Bone marrow (tissue), 2 donors: ENCODE measurements around the gene RARS1.
"Not testable (repeated sequence)": the region's sequence is repeated elsewhere in the genome, so short reads cannot be mapped to it uniquely, and the experiment has no call there.

Experiments
- DNase-seq, 2 donors: peaks; one replicate each; lab custom pipeline; 2025; lab: John Stamatoyannopoulos, UW

The RARS1 gene

GRCh38 chr5:168481330-168481788, 4.9 kb upstream of the RARS1 start:
- no peak for DNase-seq

- no peak for DNase-seq
Observed at GRCh38 chr5:168482361-168482760, 3.9 kb upstream of the RARS1 start.

GRCh38 chr5:168489059-168489458, 2.8 kb downstream of the RARS1 start:
- no peak for DNase-seq

- DNase-seq: no peak
Observed at GRCh38 chr5:168494057-168494555, 7.8 kb downstream of the RARS1 start.

- DNase-seq: no peak
Observed at GRCh38 chr5:168502563-168503237, 16.4 kb downstream of the RARS1 start.

- no peak for DNase-seq
Observed at GRCh38 chr5:168513861-168514428, 27.7 kb downstream of the RARS1 start.

- no peak for DNase-seq
Observed at GRCh38 chr5:168525856-168526255, 39.6 kb downstream of the RARS1 start.

- no peak for DNase-seq
Observed at GRCh38 chr5:168527756-168528295, 41.6 kb downstream of the RARS1 start.

GRCh38 chr5:168528521-168529373, 42.5 kb downstream of the RARS1 start, which contains the start of gene FBLL1:
Gene FBLL1, plus strand, starts transcription at chr5:168529305. Its CDS starts 200 bp downstream, at chr5:168529505.
- DNase-seq: no peak

GRCh38 chr5:168529374-168530234, 43.3 kb downstream of the RARS1 start:
- no peak for DNase-seq

- no peak for DNase-seq
Observed at GRCh38 chr5:168530621-168531150, 44.4 kb downstream of the RARS1 start.

- no peak for DNase-seq
Observed at GRCh38 chr5:168531191-168531590, 44.9 kb downstream of the RARS1 start.

- DNase-seq: no peak
Observed at GRCh38 chr5:168531987-168532864, 46.0 kb downstream of the RARS1 start.

- not testable (repeated sequence) for DNase-seq
Observed at GRCh38 chr5:168534351-168534750, 48.1 kb downstream of the RARS1 start.

GRCh38 chr5:168537176-168537575, 50.9 kb downstream of the RARS1 start:
- DNase-seq: no peak

GRCh38 chr5:168549554-168549953, 63.3 kb downstream of the RARS1 start:
- DNase-seq: no peak

GRCh38 chr5:168550656-168551055, 64.4 kb downstream of the RARS1 start:
- DNase-seq: no peak

GRCh38 chr5:168552146-168552545, 65.9 kb downstream of the RARS1 start:
- no peak for DNase-seq

- DNase-seq: no peak
Observed at GRCh38 chr5:168553377-168554130, 67.3 kb downstream of the RARS1 start.
